Right forelimb (tissue), 1 donor: ENCODE results near the gene NR6A1.
"Not testable (repeated sequence)": the region's sequence is repeated elsewhere in the genome, so short reads cannot be mapped to it uniquely, and the experiment has no call there.

Source experiments
- DNase-seq: peaks from one replicate; pipeline ENCODE4 v3.0.0-alpha.2; 2018

NR6A1 gene

DNA sequence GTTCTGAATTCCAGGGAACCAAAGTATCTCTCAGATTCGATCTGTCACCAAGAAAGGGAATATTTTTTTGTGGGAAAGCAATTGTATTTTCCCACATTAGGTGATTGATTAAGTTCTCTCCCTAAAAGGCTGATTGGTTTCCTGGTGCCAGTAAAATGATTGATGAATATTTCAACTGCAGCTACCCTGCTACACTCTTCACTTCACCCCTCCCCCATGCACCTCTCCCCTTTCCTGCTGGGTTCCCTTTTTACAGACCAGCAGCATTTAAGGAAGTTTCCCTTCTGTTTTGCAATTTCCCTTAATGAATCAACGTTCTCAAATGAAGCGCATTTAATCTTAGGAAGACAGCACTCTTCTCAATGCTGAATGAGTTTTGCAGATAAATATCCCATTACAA, 13.1 kb downstream of the NR6A1 start:
- no peak for DNase-seq

DNA sequence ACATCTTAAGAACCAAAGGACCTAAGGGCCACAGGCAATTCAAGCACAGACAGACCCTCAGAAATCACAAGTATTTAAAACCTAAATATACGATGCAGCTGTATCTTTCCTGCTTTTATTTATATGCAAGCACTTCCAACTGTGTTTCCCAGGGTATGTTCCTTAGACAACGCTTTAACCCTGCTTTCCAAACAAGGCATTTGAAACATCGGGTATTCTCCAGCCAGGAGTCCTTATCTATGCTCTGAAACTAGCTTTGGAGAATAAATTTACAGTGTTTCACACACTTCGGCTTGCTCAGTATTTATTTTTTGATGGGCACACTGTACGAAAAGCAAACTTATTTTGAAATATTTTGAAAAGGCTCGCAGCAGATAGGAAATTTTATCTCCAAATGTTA, 13.5 kb downstream of the NR6A1 start:
- no peak for DNase-seq

DNA sequence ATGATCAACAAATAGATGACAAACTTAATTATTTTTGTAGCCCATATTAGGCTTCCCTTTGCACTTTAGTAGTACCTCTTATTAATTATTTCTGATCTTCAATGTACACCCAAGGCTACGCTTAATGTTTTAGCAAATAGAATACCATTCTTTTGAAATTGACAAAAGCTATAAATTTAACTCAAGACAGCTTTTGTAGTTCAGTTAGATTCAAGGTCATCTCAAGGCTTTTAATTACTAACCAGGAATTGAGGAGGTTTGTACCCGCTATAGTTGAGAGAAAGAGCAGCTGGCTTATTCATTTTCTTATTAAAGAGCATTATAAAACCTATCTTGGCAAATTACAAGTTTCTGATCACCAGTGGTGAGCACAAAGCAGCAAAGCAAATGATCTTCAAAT, 15.1 kb downstream of the NR6A1 start:
- DNase-seq: no peak

DNA sequence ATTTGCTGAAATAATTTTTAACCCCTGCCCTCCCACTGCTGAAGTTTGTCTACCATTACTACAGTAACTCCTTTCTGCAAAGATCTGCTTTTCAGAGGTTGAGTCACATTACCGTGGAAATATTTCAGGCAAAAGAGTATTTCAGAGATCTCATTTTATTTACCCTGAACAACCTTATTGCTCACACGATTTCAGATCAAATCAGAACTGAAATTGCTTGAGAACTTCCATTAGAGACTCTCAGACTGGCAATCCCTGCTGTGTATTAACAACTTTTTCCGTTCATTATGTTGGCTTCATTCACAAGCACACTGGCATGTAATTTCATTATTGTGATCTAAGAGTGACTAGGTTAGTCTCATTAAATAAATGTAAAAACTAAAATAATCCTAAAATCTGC, 16.1 kb downstream of the NR6A1 start:
- no peak for DNase-seq

DNA sequence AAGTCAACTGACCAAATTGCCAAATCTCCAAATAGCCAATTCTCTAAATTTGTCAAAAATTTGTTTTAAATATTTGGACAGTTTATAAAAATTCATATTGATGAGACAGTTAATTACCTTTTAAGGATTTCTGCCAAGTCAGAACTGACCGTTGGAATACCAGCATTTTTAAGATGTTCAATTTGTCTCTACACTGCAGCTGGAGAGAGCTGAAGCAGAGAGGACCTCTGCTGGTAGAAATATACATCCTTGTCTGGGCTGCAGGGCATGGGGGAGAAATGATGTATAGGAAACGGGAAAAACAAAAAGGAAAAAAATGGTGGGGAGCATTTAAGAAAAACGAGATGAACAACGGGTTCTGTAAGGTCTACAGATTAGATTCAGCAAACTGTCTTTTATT, 16.8 kb downstream of the NR6A1 start:
- DNase-seq: no peak

DNA sequence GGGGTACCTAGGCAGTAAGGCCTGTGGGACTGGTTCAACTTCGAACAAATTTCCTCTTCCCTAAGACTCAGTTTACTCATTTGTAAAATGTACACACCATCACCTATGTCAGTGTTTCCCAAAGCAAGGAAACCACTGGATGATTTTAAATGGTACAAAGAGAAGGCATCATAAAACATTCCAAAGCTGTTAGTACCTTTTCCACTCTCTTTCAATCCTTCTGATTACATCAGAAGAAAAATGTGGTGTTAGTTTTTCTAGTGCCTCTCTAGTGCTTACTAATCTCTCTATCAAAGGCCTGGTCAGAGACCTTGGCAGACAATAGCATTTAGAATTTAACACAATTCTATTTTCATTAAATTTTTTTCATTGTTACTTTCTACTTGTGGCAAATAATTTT, 18.1 kb downstream of the NR6A1 start:
- no peak for DNase-seq

DNA sequence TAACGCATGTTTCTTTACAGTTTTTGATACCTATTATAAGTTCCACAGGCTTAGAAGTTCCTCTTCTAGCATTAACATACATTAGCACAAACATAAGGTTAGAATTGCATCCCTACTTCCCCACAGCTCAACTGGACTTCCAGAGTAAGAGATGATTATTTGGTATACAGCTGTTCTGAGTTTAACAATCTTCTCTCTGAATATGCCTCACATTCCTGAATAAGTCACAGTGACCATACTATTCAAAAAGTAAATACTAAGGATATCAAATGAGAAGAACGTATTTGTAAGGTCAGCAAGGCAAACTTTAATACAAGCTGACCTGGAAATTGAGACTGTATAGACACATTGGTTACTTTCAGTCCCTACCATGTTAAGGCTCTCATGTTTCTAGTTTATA, 21.3 kb downstream of the NR6A1 start:
- no peak for DNase-seq

DNA sequence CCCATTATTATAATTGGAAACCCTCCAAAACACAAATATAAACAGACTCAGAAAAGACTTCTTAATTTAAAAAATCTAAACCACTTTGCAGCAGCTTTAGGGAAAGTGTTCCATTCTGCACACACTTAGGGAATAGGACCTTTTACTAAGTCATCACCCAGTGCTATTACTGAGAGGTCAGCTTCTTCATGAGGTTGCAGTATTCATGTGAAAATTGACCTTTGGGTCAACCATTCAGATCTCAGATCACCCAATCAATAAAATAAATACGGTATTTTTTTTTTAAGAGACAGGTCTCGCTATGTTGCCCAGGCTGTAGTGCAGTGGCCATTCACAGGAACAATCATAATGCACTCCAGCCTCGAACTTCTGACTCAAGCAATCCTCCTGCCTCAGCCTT, 21.8 kb downstream of the NR6A1 start:
- no peak for DNase-seq

DNA sequence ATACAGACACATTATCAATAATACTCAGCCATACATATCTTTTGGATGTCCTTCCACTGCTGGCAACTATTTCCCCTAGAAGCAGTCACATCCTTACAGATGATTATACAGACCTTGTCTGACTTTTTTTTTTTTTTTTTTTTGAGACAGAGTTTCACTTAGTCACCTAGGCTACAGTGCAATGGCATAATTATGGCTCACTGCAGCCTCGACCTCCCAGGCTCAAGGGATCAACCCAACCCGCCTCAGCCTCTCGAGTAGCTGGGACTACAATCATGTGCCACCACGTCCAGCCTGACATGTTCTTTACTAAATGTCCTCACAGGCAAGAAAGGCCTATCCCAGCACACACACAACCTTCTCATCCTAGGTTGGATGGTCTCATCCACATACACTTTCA, 24.0 kb downstream of the NR6A1 start:
- DNase-seq: no peak

DNA sequence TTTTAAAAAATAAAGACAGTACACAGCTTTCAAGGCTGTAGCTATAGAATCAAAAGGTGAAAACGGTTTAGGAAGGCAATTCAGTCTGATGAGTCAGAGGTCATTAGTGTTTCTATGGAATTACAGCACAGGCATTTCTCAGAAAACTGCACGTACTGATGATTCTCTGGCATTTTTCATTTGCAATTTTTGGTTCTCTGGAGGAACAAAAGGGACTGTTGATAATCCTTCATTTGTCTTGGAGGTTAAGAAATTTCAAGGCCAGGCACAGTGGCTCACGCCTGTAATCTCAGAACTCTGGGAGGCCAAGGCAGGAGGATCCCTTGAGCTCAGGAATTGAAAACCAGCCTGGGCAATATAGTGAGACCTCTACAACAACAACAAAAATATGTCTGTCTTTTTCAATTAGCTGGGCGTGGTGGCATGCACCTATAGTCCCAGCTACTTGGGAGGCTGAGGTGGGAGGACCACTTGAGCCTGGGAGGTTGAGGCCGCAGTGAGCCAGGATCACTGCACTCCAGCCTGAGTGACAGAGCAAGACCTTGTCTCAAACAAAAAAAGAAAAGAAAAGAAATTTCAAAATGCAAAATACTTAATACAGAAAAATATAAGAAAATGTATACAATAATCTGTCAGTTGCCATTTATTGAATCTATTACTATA, 27.3 kb downstream of the NR6A1 start:
- no peak for DNase-seq

DNA sequence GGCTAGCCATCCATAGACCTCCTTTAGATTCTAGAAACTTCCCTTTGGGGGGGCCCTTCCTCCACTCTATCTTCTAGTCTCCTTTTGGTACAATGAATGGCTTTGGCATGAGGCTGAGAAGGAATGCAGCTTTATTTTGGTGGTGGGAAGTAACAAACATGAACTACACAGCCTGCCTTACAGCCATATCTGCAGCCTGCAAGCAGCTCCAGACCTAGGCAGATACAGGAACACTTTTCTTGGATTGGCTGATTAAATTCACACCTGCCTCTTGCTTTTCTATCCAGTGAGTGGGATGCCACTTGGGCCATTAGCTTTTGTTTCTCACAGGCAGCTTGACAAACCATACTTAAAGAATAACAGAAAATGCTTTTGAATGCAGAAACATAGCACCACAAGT, 28.2 kb downstream of the NR6A1 start:
- DNase-seq: no peak

DNA sequence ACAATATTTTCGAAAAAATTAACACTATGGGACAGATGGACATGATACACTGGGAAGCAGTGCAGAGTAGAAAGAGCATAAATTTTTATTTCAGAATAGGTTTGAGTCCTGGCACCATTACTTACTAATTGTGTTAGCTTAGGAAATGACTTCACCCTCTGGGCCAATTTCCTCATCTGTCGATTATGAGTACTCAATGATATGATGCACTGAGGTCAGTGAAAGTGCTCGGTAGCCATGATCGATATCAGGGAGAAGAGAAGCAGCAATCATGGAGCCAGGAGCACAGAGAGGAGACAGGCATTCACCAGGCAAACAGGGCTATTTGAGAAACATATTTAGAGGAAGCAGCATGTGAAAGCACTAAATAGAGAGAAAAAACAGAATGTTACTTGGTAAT, 29.4 kb downstream of the NR6A1 start:
- DNase-seq: no peak

DNA sequence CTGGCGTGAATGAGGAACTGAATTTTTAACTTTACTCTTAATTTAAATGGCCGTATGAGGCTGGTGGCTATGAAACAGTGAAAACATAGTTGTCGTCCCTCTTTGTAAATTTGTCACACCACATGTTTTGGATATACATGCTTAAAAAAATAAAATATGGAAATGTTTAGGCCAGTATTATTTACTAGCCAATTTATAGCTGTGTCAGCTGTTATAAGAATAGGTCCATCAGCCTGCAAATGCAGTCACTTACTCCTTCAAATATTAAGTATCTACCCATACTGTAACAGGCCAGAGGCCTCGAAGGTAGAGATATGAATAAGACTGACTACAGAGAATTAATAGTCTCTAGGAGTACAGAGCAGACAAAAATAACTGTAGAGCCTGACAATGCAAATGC, 30.0 kb downstream of the NR6A1 start:
- no peak for DNase-seq

DNA sequence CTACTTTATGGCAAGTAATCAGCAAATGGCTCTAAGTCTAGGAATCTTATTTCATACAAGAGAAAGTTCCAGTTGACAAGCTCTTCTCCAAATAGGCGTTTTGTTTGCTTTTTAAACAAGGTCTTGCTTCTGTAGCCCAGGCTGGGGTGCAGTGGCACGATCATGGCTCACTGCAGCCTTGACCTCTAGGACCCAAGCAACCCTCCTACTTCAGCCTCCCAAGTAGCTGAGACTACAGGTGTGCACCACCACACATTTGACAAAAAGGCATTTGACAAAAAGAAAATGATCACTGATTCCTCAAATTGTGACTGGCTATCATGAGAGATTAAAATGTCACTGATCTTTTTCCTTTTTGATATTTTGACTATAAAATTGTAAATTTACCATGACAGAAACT, 31.8 kb downstream of the NR6A1 start:
- DNase-seq: no peak

DNA sequence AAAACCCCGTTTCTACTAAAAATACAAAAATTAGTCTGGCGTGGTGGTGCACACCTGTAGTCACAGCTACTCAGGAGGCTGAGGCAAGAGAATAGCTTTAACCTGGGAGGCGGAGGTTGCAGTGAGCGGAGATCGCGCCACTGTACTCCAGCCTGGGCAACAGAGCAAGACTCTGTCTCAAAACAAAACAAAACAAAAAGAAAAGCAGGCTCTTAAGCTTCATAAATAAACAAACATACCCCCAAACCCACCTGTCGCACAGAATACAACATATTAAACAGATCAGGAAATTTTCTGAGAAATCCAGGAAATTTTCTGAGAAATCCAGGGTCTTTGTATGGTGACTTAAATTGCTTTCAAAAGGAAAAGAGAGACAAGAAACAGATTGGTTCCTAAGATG, 33.0 kb downstream of the NR6A1 start:
- not testable (repeated sequence) for DNase-seq

DNA sequence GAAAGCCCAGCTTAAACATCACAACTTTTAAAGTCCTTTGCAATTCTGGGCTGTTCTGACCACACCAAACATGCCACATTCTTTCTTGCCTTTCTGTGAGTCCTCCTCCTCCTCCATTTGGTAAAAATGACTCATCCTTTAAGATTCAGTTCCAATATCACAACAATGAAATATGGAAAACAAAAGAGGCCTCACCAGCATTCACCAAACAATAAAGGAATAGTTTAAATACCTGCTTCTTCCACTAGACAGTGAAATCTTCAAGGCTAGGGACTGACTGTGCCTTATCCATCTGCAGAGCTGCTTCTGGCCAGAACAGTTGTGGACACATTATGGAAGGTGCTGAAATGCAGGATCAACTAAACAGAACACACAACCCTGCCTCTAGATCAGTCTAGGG, 36.0 kb downstream of the NR6A1 start:
- DNase-seq: no peak

DNA sequence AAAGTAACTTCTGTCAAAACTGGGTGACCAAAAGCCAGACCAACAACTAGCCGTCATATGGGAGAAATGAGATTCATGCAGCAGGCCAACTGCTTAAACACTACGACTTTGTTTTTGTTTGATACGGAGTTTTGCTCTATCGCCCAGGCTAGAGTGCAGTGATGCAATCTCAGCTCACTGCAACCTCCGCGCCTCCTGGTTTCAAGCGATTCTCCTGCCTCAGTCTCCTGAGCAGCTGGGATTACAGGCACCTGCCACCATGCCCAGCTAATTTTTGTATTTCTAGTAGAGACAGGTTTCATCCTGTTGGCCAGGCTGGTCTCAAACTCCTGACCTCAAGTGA, 36.4 kb downstream of the NR6A1 start:
- not testable (repeated sequence) for DNase-seq

DNA sequence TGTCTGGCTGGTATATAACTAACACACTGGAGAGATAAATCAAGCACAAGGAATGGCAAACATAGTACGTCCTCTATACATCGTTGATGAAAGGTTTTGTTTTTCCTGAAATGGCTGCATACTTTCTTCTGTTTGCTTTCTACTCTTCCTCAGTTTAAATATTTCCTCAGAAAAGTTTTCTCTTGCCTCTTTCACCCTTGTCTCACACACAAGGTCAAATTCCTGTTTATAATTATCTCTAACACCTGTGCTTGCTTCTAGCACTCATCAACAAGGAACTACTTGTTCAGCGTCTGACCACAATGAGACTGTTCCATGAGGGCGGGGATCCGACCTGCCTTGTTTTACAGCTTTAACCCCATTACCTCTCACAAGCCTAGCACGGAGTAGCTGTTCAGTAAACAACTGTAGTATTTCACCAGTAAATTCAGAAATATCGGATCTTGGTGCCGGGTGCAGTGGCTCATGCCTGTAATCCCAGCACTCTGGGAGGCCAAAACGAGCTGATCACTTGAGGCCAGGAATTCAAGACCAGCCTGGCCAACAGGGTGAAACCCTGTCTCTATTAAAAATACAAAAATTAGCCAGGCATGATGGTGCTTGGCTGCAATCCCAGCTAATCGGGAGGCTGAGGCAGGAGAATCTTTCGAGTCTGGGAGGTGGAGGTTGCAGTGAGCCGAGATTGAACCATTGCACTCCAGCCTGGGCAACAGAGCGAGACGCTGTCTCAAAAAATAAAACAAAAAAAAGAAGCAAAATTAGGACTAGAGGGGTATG, 37.0 kb downstream of the NR6A1 start:
- no peak for DNase-seq

DNA sequence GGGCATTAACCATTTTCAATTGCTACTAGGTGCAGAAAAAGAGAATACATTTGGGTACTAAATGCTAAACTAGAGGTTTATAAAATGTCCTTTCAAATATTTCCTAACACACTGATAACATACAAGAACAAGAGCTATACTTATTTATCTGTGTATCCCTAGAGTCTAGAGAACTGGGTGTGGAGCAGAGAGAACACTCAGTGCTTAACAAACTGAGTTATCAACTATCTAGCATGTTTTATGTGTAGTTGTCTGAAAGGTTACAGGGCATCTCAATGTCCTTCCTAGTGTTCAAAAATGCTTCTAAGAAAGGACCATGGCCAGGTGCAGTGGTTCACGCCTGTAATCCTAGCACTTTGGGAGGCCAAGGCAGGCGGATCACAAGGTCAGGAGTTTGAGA, 40.3 kb downstream of the NR6A1 start:
- no peak for DNase-seq

DNA sequence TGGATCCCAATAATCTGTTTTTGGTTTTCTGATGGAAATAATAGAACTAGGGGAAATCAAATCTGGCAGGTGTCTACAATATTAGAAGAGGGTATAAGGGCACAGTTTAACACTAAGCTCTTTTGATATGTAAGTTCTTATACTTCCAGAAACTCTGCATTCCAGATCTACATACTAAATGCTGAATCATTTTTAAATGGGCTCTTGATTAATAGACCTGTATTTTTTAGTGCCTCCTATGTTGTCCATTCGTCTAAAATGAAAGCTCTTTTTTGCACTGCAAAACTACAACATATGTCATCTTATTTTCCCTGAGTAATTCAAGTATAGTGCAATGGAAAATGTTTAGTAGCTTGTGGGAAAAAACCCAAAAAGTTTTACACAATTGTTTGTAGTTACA, 44.2 kb downstream of the NR6A1 start:
- no peak for DNase-seq

DNA sequence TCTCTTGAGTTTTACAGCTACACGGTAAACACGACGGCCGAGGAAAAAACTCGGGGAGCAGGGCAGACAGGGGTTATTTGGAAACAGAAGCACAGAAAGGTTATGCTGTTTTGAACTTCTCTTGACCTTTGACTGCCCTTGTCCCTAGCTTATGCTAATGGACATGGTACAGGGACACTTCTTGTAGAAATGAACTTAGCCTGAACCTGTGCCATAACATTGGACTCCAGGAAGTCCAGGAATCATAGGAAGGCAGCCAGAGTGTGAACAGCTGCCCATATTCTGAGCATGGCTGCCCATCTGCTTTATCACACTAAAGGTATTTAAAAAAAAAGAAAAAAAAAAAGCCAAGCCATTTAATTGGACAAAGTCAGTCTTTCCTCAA, 46.1 kb downstream of the NR6A1 start:
- DNase-seq: no peak

DNA sequence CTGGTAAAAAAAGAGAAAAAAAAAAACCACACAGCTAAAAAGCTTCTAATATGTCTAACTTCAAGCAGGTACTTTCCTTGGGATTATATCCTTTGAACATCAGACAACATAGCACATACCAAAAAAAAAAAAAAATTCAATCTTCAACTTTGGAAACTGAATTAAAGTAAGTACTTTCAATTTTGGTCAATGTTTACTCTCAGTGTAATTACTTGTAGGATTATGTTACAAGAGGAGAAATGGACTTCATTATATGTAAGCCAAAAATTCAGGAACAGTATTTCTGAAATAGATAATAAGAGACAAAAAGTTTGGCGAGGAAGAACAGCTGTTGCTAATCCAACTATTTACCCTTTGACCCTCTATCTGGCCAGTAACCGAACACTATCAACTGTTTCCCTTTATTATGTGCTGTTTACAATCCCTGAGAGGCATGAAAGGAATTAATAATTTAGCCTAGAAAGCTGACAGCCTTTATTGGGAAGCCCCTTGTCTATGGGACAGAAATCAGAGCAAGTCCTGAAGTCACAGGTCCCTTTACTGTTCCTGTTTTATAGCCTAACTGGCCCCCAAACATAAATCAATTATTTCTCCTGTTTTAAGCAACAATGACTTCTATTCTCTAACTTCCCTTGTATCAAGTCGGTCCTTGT, 46.6 kb downstream of the NR6A1 start:
- DNase-seq: no peak

DNA sequence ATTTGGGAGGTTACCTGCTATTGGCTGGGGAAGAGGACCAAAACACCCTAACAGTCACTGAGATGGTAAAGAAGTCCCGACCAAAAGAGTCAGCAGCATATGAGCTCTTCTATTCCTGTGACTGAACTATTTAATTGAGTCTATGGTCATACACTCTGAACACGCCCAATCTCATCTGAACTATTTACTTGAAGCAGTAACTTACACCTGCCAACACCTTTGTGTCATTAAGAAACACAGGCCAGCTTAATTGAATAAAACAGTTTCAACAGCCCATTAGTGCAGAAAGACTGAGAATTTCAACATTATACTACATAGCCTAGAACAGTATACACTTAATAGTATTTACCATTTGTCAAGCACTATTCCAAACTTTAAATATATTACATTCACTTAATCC, 47.8 kb downstream of the NR6A1 start:
- no peak for DNase-seq

DNA sequence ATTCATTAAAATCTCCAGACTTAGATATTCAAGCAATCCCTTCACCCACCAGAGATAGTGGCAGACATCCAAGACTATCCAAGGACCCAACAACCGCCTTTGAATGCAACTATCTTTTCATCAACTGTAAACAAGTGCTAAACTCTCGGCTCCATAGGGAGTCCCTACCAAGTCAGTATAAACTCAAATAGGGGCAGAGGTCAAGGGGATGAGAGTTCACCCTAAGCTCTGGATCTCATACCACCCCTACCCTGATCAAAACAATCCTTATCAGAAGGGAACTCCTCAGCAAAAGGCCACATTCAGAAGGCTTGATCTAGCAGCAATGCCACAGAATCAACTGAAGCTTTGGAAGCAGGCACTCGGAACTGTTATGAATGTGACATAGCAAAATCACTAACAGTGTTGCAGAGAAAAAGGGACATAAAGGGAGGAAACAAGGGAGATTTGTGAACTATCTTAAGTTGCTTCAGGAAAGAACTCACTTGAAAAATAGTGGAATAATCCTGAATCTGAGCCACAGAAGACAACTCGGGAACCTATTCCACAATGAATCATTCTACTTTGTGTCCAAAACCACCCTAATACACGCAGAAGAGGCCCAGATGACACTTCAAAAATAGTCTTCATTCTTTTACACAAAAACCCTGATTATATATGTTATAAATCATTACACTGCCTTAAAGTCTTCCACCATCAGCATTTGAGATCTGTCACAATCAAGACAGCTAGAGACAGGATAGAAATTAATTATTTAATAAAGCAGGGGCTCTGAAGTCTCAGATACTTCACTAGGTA, 49.8 kb downstream of the NR6A1 start:
- DNase-seq: no peak
